Measurements from ENCODE around the gene MAP2K1. TPM values are rescaled to one million over a fixed set of nuclear protein-coding genes. Genes with fewer than 3 reads are reported as not detected.

MAP2K1 gene
- total and polyA plus RNA-seq, 8 donors, result 46.3 to 60.4 (median 52.8) TPM

- intact Hi-C loops (cut with DNase I), result no loop called here
- no peak for DNase-seq
- Histone ChIP-seq H3K36me3 (peaks cover 0 to 34% of the 10 kb centered on the region in 2 donors), H3K4me3 (no peak overlapping the region), H3K27ac (no peak overlapping the region), H3K4me1 (no peaks in the 10 kb centered on the region), H3K27me3 (no peaks in the 10 kb centered on the region), H3K9me3 (no peaks in the 10 kb centered on the region)
- no peak for TF ChIP-seq CTCF (IDR thresholded peaks at IDR 0.05)
- no peak for ATAC-seq
These were observed 148.3 kb downstream of the MAP2K1 start for GRCh38 chr15:66535056-66535455.

Small RNA genes within 50 kb of the gene (microRNA-seq; reads per million reads assigned to microRNA genes)
- 0 to 0.41 reads per million in 2 donors for gene MIR4512

Other genes starting within 250 kb of the MAP2K1 start
- 1 to 10 TPM in 1 of 2 donors, not detected in 1; 2.6 TPM for gene MEGF11, start 133.2 kb upstream of the MAP2K1 start, total RNA-seq
- 10 to 100 TPM in 3 of 6 donors, 1 to 10 TPM in 3; 4.7 to 17.4 (median 11.2) TPM for gene MEGF11, start 133.2 kb upstream of the MAP2K1 start, polyA plus RNA-seq (ENCODE audit: insufficient read length in 6 of 6)
- gene DIS3L, start 93.3 kb upstream of the MAP2K1 start, total RNA-seq, result 10 to 100 TPM; 23.8 to 26.9 TPM
- 10 to 100 TPM; 44.8 to 55.9 (median 49.6) TPM for gene DIS3L, start 93.3 kb upstream of the MAP2K1 start, polyA plus RNA-seq (ENCODE audit: insufficient read length in 6 of 6)
- 10 to 100 TPM in 1 of 2 donors, 1 to 10 TPM in 1; 7.1 to 11.1 TPM for gene TIPIN, start 30.2 kb upstream of the MAP2K1 start, total RNA-seq
- 10 to 100 TPM; 16.7 to 23.1 (median 18.3) TPM for gene TIPIN, start 30.2 kb upstream of the MAP2K1 start, polyA plus RNA-seq (ENCODE audit: insufficient read length in 6 of 6)
- 10 to 100 TPM; 17.9 to 19.4 TPM for gene SNAPC5, start 110.8 kb downstream of the MAP2K1 start, total RNA-seq
- 10 to 100 TPM; 23.7 to 33.7 (median 27.7) TPM for gene SNAPC5, start 110.8 kb downstream of the MAP2K1 start, polyA plus RNA-seq (ENCODE audit: insufficient read length in 6 of 6)
- gene RPL4, start 117.9 kb downstream of the MAP2K1 start, total RNA-seq, result 1,000 to 10,000 TPM; 1,719 to 1,750 TPM
- 1,000 to 10,000 TPM; 3,845 to 4,606 (median 4,331) TPM for gene RPL4, start 117.9 kb downstream of the MAP2K1 start, polyA plus RNA-seq (ENCODE audit: insufficient read length in 6 of 6)
- 10 to 100 TPM in 1 of 2 donors, 1 to 10 TPM in 1; 8.6 to 13.6 TPM for gene ZWILCH, start 118.4 kb downstream of the MAP2K1 start, total RNA-seq
- 10 to 100 TPM; 19.0 to 32.2 (median 27.4) TPM for gene ZWILCH, start 118.4 kb downstream of the MAP2K1 start, polyA plus RNA-seq (ENCODE audit: insufficient read length in 6 of 6)
- gene LCTL, start 179.1 kb downstream of the MAP2K1 start, total RNA-seq, result under 1 TPM in 1 of 2 donors, not detected in 1; 0.26 TPM
- under 1 TPM; 0.34 to 0.56 (median 0.46) TPM for gene LCTL, start 179.1 kb downstream of the MAP2K1 start, polyA plus RNA-seq (ENCODE audit: insufficient read length in 6 of 6)

Data from left lung (tissue), 10 donors.